OCI-LY3 (cell line): ENCODE results near the gene ZNF618.

Source experiments
- H2AFZ ChIP-seq: fragments of 200-600, 300-600 bp; shearing (Covaris generic); 2 replicates; pipeline ENCODE4 v1.6.0; 2014; ENCODE audit warnings: antibody characterized with exemption, low read depth, low read length
- H3K27ac ChIP-seq: fragments of 200-600, 300-600 bp; sonication (generic); 2 replicates; pipeline ENCODE4 v1.5.1; 2014; ENCODE audit warnings: mild to moderate bottlenecking, low read length, moderate library complexity, mixed read lengths
- H3K27me3 ChIP-seq: fragments of 200-600, 300-600 bp; sonication (generic); 2 replicates; pipeline ENCODE4 v1.6.1; 2014; ENCODE audit warnings: low read depth, low read length, mixed read lengths
- H3K36me3 ChIP-seq: fragments of 200-600, 300-600 bp; sonication (generic); replicated peaks from 2 replicates; pipeline ENCODE3; 2014; ENCODE audit warnings: low read depth, low read length, mixed read lengths
- H3K4me1 ChIP-seq: fragments of 300-600, 200-600 bp; sonication (generic); 2 replicates; pipeline ENCODE4 v1.6.1; 2014; ENCODE audit warnings: low read length, mixed read lengths
- H3K4me2 ChIP-seq: fragments of 200-600, 300-600 bp; sonication (generic); 2 replicates; pipeline ENCODE4 v1.6.1; 2014; ENCODE audit warnings: low read length, mixed read lengths
- H3K4me3 ChIP-seq: fragments of 300-600, 200-600 bp; sonication (generic); 2 replicates; pipeline ENCODE4 v1.5.1; 2014; ENCODE audit warnings: antibody characterized with exemption, mild to moderate bottlenecking, low read length, moderate library complexity
- H3K79me2 ChIP-seq: fragments of 300-600, 200-600 bp; shearing (Covaris generic); 2 replicates; pipeline ENCODE4 v1.6.1; 2014; ENCODE audit warnings: mild to moderate bottlenecking, low read length, mixed read lengths
- H3K9ac ChIP-seq: fragments of 300-600, 200-600 bp; shearing (Covaris generic); 2 replicates; pipeline ENCODE4 v1.6.0; 2014; ENCODE audit warnings: mild to moderate bottlenecking, low read length, moderate library complexity
- H3K9me3 ChIP-seq: fragments of 200-600, 300-600 bp; shearing (Covaris generic); 2 replicates; pipeline ENCODE4 v1.6.1; 2014; ENCODE audit warnings: low read length, mixed read lengths; ENCODE audit not compliant: insufficient read depth
- H4K20me1 ChIP-seq: fragments of 200-600, 300-600 bp; sonication (generic); 2 replicates; pipeline ENCODE4 v1.6.1; 2016; ENCODE audit warnings: low read length, mixed read lengths; ENCODE audit not compliant: insufficient read depth
- CTCF ChIP-seq: fragments of 200-600, 300-600 bp; sonication (generic); IDR thresholded peaks from 2 replicates; pipeline ENCODE4 v1.5.1; 2014; ENCODE audit warnings: antibody characterized with exemption, low read length, low read depth
- EZH2phosphoT487 ChIP-seq: fragments of 200-600 bp; shearing (Covaris generic); IDR thresholded peaks from 2 replicates; pipeline ENCODE4 v1.6.1; 2018; ENCODE audit warnings: antibody characterized with exemption, mixed run types, low read depth

The ZNF618 gene

GRCh38 chr9:114005371-114006154, 129.5 kb downstream of the ZNF618 start:
- H4K20me1 ChIP-seq, result no peaks in the 10 kb centered on the region
- no peaks in the 10 kb centered on the region for H3K36me3 ChIP-seq
- no peaks in the 10 kb centered on the region for H3K27me3 ChIP-seq
- no peaks in the 10 kb centered on the region for H3K4me1 ChIP-seq
- TF ChIP-seq EZH2phosphoT487, result no peak
- TF ChIP-seq CTCF, result no peak
- no peaks in the 10 kb centered on the region for H3K9me3 ChIP-seq
- no peak overlapping the region for H2AFZ ChIP-seq
- H3K4me2 ChIP-seq, result no peak overlapping the region
- H3K9ac ChIP-seq, result no peak overlapping the region
- H3K79me2 ChIP-seq, result no peaks in the 10 kb centered on the region
- no peak overlapping the region for H3K4me3 ChIP-seq
- H3K27ac ChIP-seq, result no peak overlapping the region

GRCh38 chr9:114006155-114006550, 130.0 kb downstream of the ZNF618 start:
- H3K9ac ChIP-seq, result no peak overlapping the region
- no peaks in the 10 kb centered on the region for H3K36me3 ChIP-seq
- no peak for TF ChIP-seq CTCF

GRCh38 chr9:114006931-114007691, 131.0 kb downstream of the ZNF618 start:
- H3K27ac ChIP-seq, result no peak overlapping the region
- TF ChIP-seq EZH2phosphoT487, result no peak
- H3K9me3 ChIP-seq, result no peaks in the 10 kb centered on the region
- H3K36me3 ChIP-seq, result no peaks in the 10 kb centered on the region
- no peak overlapping the region for H3K4me2 ChIP-seq
- no peak overlapping the region for H3K9ac ChIP-seq
- no peaks in the 10 kb centered on the region for H3K79me2 ChIP-seq
- no peaks in the 10 kb centered on the region for H3K4me1 ChIP-seq
- no peak overlapping the region for H3K4me3 ChIP-seq
- H2AFZ ChIP-seq, result no peak overlapping the region
- no peaks in the 10 kb centered on the region for H3K27me3 ChIP-seq
- H4K20me1 ChIP-seq, result no peaks in the 10 kb centered on the region

More at GRCh38 chr9:114006155-114006550, 130.0 kb downstream of the ZNF618 start:
- H3K9me3 ChIP-seq, result no peaks in the 10 kb centered on the region
- H2AFZ ChIP-seq, result no peak overlapping the region
- no peak overlapping the region for H3K4me2 ChIP-seq
- H3K27ac ChIP-seq, result no peak overlapping the region
- no peaks in the 10 kb centered on the region for H3K79me2 ChIP-seq
- H3K27me3 ChIP-seq, result no peaks in the 10 kb centered on the region
- no peaks in the 10 kb centered on the region for H4K20me1 ChIP-seq
- no peaks in the 10 kb centered on the region for H3K4me1 ChIP-seq
- no peak overlapping the region for H3K4me3 ChIP-seq

GRCh38 chr9:114007991-114008666, 132.0 kb downstream of the ZNF618 start:
- Histone ChIP-seq H3K9ac (no peak overlapping the region), H3K27me3 (no peaks in the 10 kb centered on the region), H3K4me1 (no peaks in the 10 kb centered on the region), H3K4me2 (no peak overlapping the region), H3K4me3 (no peak overlapping the region), H3K36me3 (no peaks in the 10 kb centered on the region), H3K79me2 (no peaks in the 10 kb centered on the region), H2AFZ (no peak overlapping the region), H3K9me3 (no peaks in the 10 kb centered on the region), H4K20me1 (no peaks in the 10 kb centered on the region), H3K27ac (no peak overlapping the region)
- TF ChIP-seq EZH2phosphoT487, result no peak
- no peak for TF ChIP-seq CTCF
